RPMI8226 (cell line): ENCODE results near the gene FRAT1.

Experiments used
- DNase-seq: peaks from one replicate; pipeline ENCODE4 v3.0.0-alpha.2; 2015

Gene FRAT1

GRCh38 chr10:97311111-97311626 is 7.9 kb upstream of the FRAT1 start:
- DNase-seq, result no peak

- DNase-seq, result peak; percentile 27
These were observed 6.2 kb upstream of the FRAT1 start for GRCh38 chr10:97312897-97313296.

DNA sequence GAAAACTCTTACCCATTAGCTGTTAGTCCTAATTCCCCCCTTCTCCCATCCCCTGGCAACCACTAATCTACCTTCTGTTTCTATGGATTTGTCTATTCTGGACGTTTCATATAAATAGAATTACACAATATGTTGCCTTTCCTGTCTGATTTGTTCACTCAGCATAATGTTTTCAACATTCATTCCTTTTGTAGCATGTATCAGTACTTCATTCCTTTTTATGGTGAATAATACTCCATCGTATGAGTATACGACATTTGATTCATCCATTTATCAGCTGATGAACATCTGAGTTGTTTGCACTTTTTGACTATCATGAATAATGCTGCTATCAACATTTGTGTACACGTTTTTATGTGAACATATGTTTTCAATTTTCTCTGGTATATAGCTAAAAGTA is 4.4 kb upstream of the FRAT1 start:
- DNase-seq, result no peak

GRCh38 chr10:97319671-97320479 is 804 bp downstream of the FRAT1 start:
- DNase-seq, result peak; percentile 75

GRCh38 chr10:97320480-97321031 is 1.5 kb downstream of the FRAT1 start:
- no peak for DNase-seq

GRCh38 chr10:97321032-97321803 is 2.1 kb downstream of the FRAT1 start:
- no peak for DNase-seq

DNA sequence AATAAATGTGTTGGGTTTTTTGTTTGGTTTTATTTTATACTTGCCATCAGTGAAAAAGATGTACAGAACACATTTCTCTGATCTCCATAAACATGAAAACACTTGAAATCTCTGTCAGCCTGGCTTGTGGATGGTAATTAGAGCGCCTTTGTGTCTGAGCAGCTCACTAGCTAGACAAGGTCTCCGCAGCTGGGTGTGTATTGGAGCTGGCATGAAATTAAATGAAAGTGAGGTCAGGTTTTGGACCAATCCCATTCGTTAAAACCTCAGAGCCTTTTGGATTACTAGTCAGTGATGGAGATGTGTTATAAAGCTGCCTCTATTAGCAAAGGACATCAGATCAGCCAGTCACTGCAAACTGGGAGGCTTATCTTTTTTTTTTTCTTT is 2.7 kb downstream of the FRAT1 start:
- DNase-seq, result no peak

DNA sequence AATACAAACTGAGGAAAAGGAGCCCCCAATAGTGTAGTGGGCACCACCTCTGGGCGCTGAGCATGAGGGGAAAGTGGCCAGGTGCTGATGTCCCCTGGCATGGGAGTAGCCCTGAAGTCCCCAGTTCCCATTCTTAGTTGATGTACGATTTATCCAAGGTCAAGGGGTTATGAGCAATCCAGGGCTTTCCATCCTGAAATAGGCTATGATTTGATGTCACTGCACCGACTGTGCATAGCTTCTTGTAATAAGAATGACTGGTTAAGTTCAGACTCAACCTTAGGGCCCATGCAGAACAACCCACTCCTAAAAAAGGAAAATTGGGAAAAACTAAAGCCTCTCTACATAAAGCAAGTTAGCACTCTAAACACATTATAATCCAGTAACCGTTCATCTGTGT is 4.4 kb downstream of the FRAT1 start:
- DNase-seq, result no peak

GRCh38 chr10:97325754-97326153 is 6.7 kb downstream of the FRAT1 start:
- no peak for DNase-seq

- DNase-seq, result no peak
These were observed 8.6 kb downstream of the FRAT1 start for GRCh38 chr10:97327348-97328294.

- DNase-seq, result peak; percentile 9
These were observed 9.8 kb downstream of the FRAT1 start for GRCh38 chr10:97328646-97329453.

DNA sequence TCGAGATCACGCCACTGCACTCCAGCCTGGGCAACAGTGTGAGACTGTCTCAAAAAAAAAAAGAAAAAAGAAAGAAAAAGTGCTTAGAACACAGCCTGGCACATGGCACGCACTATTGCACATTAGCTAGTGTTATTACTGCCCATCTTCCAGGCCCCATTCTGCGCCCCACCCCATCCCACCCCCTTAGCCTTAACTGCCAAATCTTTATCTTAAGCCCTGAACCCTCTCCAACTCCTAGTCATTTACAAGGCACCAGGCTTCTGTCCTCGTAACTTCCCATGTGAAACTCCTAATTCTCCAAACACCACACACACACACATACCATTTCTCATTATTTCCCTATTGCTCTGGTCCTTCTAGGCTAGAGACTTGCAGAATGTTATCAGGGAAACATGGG is 10.7 kb downstream of the FRAT1 start:
- no peak for DNase-seq

DNA sequence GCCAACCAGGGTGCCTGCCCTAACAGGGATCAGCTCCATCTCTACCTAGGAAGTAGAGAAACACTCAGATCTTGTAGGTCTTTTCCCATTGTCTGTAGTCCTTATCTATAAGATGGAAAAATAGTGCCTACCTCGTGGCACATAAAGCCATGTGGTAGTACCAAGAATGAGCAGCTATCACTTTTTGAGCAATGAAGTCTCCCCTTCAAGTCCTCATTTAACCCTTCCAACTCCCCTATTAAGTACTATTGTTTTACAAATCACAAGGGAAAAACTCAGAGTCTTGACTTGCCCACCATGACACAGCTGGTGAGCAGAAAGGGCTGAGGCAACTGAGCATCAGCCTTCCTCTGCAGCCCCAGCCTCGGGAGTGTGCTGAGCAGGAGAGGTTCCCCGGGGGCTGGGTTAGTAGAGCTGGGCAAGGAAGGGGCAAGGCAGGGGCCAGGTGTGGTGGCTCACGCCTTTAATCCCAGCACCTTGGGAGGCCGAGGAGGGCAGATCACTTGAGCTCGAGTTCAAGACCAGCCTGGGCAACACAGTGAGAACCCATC is 12.2 kb downstream of the FRAT1 start:
- no peak for DNase-seq

DNA sequence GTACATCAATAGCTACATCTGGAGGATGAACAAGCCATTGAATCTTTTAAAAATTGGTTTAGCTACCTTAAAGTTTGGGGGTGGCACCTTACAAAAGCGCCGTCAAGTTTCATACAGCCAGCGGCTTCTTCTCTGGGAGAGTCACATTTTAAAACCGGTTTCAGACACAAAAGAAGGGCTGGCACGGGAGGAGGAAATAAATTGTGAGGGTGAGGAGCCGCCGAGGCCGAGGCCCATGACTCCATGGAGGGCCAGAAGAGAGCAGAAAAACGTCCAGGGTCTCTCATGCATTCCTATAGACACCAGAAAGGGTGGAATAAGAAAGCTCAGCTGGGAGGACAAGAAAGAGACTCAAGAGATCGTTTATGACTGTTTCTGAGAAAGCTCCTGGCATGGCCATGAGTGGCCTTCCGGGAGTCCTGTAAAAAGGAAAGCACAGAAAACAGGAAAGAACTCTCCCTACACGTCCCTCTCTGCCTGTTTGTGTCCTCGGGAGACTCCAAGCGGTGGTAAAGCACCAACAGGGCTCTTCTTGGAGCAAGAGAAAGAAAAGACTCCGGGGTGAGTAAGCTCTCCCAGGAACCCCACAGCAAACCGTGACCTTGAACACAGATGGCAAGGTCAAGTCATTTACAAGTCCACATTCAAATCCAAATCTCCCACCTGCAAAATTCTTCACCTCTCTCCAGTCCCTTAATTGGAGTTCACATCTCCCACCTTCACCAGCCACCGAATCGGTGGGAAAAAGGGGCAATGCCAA is 13.7 kb downstream of the FRAT1 start:
- DNase-seq, result peak; percentile 15

DNA sequence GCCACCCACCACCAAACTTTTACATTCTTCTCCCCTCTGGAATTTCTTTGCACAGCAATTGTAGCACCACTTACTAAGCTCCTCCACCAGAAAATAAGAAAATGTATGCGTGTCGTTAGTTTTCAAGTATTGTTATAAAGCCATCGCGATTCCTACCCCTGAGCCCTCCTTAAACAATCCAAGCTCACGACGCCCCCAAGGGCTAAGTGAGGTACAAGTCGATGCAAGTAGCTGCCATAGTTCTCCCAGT is 14.2 kb downstream of the FRAT1 start:
- DNase-seq, result peak; percentile 10

DNA sequence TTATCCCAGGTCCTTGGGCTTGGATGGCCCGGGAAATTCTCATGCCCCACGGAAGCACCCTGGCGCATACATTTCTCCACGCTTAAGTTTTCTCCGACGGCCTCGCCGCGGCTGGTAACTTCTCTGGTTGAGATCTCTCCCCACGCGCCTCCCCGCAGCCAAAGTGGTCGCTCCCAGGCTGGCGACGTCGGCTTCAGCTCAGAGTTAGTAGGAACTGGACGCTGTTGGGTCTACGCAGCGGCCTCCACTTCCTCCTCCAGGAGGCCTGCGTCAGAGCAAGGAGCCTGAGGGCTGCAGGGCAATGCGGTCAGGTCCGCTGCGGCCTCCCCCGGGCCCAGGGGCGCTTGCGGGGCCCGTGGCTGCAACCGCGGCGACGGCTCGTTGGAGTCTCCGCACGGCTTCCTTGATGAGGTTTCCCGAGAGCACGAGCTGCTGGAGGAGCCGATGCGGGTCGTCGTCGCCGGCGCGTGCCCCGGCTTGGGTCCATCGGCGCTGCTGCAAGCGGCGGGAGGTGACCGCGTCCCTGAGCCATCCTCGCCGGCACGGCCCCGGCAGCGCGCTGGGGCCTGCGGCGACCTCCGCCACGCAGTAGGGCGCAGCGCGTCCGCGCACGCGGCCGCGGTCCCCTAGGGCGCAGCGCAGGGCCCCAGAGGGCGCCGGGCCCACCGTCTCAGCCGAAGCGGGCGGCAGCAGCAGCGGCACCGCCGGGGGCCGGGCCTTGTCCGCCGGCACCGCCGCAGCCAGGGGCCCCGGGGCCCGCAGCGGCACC is 14.7 kb downstream of the FRAT1 start:
- DNase-seq, result peak; percentile 61

DNA sequence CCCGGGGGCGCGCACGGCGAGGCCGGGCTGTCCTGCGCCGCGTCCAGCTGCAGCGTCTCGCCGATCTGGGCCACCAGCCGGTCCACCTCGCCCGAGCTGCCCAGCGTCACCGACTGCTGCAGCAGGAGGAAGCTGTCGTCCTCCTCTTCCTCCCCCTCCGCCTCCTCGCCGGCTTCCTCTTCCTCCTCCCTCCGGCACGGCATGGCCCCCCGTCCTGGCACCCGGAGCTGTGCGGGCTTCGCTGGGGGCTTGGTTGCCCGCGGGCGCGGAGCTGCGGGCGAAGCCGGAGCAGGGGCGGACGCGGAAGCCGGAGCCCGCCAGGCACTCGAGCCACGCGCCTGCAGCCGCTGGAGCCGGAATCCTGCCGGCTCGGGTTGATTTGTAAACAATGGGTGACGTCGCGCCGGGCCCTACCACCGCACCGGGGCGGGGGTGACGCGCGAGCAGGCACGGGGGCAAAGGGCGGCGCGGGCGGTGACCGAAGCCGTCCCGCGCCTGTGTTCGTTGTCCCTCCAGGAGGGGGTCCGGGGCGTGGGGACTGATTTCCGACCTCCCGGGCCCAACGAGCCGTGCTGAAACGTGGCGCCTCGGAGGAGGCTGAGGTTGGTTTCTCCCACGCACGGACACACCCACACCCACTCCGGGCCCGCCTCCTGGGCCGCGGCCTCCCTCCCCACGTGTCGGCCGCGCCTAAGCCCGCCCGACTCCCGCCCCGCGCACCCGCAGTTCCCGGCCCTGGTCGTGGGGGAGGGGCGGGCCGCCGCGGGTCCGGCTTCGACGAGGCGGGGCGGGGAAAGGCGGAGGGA is 15.5 kb downstream of the FRAT1 start, which contains the start of gene FRAT2:
TSS of gene FRAT2 (minus strand) at position 360 of the 806 bp plus-strand sequence. CDS start at position 203, 157 bp downstream.
- DNase-seq, result peak; percentile 87

- DNase-seq, result no peak
These were observed 16.1 kb downstream of the FRAT1 start for GRCh38 chr10:97335188-97335619.

DNA sequence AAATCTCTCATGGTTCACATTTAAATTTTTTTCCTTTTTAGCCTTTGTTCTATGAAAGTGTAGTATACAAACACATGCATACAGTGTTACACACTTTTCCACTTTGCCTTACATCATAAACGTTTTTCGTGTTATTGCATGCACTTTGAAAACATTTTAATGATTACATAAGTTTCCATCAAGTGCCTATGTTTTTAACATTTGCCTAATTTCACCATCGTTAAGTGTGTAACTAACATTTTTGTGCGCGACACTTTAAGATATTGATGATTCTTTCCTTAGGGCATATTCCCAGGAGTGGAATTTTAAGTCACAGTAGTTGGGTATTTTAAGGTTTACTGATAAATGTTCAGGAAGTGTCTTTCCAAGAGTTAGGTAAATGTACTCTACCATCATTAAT is 16.9 kb downstream of the FRAT1 start:
- DNase-seq, result no peak
